ENCODE results near the gene RSPO4. TPM values are rescaled to one million over a fixed set of nuclear protein-coding genes. Genes with fewer than 3 reads are reported as not detected.
A peak's percentile ranks its signal among the peaks of the same experiment; 100 is the strongest.

Gene RSPO4
- total and polyA plus RNA-seq, 2 of the 13 experiments (the other 11 are each of a cell fraction or from before 2014, with no cell fraction given) = not detected

- TF ChIP-seq HNF4A (CRISPR knock-in tag; IDR thresholded peaks at IDR 0.05) (peak; percentile 26), ZNF543 (CRISPR knock-in tag; IDR thresholded peaks at IDR 0.05) (no peak), ZBTB7B (CRISPR knock-in tag; IDR thresholded peaks at IDR 0.05) (no peak), ZNF235 (CRISPR knock-in tag; IDR thresholded peaks at IDR 0.05; ENCODE audit: borderline replicate concordance) (no peak), FIP1L1 (IDR thresholded peaks at IDR 0.05; ENCODE audit: borderline replicate concordance, insufficient read depth, low read depth, low read length) (no peak), NCOA2 (CRISPR knock-in tag; IDR thresholded peaks at IDR 0.05) (no peak), ZNF761 (CRISPR knock-in tag; conservative IDR thresholded peaks at IDR 0.05) (no peak), NFYC (CRISPR knock-in tag; IDR thresholded peaks at IDR 0.05) (peak; percentile 51; the same call in 1 of the 2 replicates)
- TF ChIP-seq, protein P1, sequence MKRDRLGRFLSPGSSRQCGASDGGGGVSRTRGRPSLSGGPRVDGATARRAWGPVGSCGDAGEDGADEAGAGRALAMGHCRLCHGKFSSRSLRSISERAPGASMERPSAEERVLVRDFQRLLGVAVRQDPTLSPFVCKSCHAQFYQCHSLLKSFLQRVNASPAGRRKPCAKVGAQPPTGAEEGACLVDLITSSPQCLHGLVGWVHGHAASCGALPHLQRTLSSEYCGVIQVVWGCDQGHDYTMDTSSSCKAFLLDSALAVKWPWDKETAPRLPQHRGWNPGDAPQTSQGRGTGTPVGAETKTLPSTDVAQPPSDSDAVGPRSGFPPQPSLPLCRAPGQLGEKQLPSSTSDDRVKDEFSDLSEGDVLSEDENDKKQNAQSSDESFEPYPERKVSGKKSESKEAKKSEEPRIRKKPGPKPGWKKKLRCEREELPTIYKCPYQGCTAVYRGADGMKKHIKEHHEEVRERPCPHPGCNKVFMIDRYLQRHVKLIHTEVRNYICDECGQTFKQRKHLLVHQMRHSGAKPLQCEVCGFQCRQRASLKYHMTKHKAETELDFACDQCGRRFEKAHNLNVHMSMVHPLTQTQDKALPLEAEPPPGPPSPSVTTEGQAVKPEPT (CRISPR knock-in tag; IDR thresholded peaks at IDR 0.05; ENCODE audit: low read depth) = no peak
Observed at GRCh38 chr20:924639-925038, 77.5 kb downstream of the RSPO4 start (continued).

DNA sequence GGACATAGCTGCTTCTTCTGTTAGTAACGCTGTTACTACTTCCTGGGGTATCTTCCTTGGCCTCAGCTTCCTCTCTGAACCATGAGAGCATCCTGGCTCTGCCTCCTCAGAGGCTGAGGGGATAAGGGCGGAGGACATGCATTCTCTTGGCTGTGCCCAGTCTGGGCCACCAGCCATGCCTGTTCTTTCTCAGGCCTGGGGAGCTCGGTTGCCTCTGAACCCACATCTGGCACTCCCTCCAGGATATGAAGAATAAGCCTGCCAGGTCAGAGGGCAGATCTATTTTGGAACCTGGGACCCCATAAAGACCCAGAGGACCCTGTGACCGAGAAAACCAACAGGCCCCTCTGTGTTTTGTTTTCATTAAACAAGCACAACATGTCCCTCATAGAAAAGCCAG is 79.3 kb downstream of the RSPO4 start:
- Histone ChIP-seq H3K27me3 (ENCODE audit: control insufficient read depth in 1 of 2, insufficient read depth in 2 of 2, low read length in 2 of 2) (0 out of 5 replicates have a peak, but pooled peaks cover 3% of the 10 kb centered on the region in 2 experiments), H4K20me1 (ENCODE audit: insufficient read depth, low read length) (no peaks in the 10 kb centered on the region), H3K36me3 (replicated peaks in 1 of 2; ENCODE audit: control insufficient read depth in 1 of 2, insufficient read depth in 2 of 2, low read length in 2 of 2) (no peaks in the 10 kb centered on the region), H3K4me2 (ENCODE audit: low read depth, low read length) (no peak overlapping the region), H3K27ac (ENCODE audit: extremely low read length, insufficient read depth, low read length) (no peak overlapping the region), H3K9me3 (ENCODE audit: low read length) (no peaks in the 10 kb centered on the region), H3K9ac (ENCODE audit: insufficient read depth, low read depth, low read length) (no peak overlapping the region), H2AFZ (ENCODE audit: low read length) (no peak overlapping the region), H3K79me2 (ENCODE audit: insufficient read depth, low read length) (no peaks in the 10 kb centered on the region), H3K4me1 (ENCODE audit: insufficient read depth, low read length) (peaks cover 9% of the 10 kb centered on the region), H3K4me3 (replicated peaks in 1 of 3; ENCODE audit: insufficient read depth in 1 of 3, low read depth in 2 of 3, low read length in 3 of 3) (no peak overlapping the region)
- CTCF ChIA-PET (ENCODE audit: low intra/inter-chr PET ratio, low total read pairs) = no interaction called here
- FAIRE-seq (no peak), DNase-seq (ENCODE audit: low spot score) (no peak), ATAC-seq (no peak)
- BruUV-seq (replicated peaks) = no TSS peak
- WGBS (ENCODE audit: low lambda C conversion rate) = 22% methylated on average over 4 of the region's 4 CpGs
- no peak for TF ChIP-seq CBFB (CRISPR knock-in tag; IDR thresholded peaks at IDR 0.05)
- no peak for TF ChIP-seq ZNF543 (CRISPR knock-in tag; IDR thresholded peaks at IDR 0.05)
- TF ChIP-seq ZNF143 (CRISPR knock-in tag; IDR thresholded peaks at IDR 0.05) = no peak
- no peak for TF ChIP-seq HOXA5 (CRISPR knock-in tag; IDR thresholded peaks at IDR 0.05)
- POLR2A ChIA-PET = no interaction called here
- intact Hi-C loops (cut with micrococcal nuclease; ENCODE audit: unreplicated experiment) (no loop called here), in situ Hi-C loops (cut with HindIII; ENCODE audit: extremely low pct_ligation_motif_present, low pct_unique_long_range_greater_than_20kb) (no loop called here)
